Hematopoietic multipotent progenitor cell treated with erythropoietin and hydrocortisone succinate and interleukin-3 and kit ligand, for 4 days (in vitro differentiated cells): ENCODE data around the gene RARRES1.
"Not testable (repeated sequence)": the region's sequence is repeated elsewhere in the genome, so short reads cannot be mapped to it uniquely, and the experiment has no call there.

Experiments used
- DNase-seq: peaks from one replicate; pipeline ENCODE4 v3.0.0-alpha.2; 2015

RARRES1 gene

DNA sequence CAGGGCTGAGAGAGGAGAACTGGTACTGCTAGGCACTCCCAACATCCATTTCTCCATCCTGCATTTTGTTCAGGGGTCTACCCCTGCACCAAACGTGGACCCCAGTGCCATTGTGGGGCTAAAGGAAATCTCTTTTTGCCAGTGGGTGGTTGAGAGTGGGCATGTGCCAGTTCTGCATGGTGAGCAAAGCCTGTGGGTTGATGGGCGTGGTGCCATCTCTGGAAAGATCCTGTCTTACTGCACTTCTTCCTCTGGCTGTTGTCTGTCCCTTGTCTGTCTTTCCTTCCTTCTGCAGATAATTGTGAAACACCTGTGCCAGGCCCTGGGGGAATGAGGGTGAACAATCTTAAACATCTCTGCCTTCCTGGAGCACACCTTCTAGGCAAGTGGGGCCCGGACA is 1.4 kb upstream of the RARRES1 start:
- DNase-seq = no peak

DNA sequence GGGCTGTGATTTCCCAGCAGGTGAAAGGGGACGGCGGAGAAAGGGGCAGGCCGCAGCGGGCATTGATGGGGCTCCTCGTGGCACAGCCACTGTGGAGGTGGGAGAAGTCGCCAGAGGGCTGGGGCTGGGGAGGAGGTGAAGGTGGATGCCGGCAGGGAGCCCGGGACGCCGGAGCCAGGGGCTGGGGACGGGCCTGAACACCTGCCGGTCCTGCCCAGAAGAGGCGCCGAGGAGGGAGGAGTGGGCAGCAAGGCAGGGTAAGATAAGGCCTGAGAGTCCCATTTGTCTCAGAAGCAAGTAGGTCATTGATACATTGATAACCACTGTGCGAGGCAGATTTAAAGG is 571 bp upstream of the RARRES1 start:
- peak; percentile 38 for DNase-seq

DNA sequence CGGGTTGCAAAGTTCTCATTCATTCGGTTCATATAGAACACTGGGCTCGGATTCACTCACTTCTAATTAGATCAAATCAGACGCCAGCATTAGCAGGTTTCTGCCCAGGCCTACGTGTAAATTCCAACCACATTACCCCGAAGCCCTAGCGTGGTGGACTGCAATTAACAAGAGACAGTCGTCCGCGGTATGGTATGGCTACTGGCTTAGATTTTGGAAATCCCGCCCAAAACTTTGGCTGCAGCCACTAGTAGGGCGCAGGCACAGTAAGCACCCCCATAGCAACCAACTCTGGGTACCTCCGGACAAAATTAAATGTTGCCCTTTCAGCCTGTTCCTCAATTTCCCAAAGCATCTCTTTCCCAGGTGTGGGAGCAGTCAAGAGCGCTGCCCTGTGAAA is 771 bp downstream of the RARRES1 start:
- DNase-seq = peak; percentile 29

DNA sequence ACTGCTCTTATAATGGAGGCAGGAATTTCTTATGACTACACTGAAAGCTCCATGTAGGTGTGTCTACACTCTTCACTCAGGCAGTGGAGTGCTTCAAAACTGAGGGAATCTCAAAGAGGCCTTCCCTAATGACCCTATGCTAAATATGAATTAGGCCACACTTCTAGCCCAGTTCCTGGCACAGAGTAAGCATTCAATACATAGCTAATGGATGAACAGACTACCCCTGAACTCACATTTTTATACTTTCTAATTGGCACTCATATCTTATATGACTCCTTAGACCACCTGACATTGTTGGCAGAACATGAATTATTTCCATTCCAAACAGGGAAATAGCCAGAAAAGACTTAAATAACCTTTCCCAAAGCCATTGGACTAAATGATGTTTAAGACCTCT is 3.4 kb downstream of the RARRES1 start:
- DNase-seq = no peak

DNA sequence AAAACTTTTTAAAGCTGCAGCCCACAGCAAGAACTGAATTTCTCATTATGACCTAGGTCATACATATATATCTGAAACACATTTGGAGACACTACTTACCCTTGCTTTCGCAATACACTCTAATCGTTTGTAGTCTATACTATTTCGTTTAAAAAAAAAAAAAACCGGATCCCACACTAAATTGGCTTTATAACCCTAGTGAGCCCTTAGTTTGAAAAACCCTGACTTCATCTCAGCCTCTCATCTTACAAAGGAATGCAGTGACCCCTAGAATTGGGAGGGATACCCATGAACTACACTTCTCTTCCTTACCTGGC is 4.2 kb downstream of the RARRES1 start:
- no peak for DNase-seq

DNA sequence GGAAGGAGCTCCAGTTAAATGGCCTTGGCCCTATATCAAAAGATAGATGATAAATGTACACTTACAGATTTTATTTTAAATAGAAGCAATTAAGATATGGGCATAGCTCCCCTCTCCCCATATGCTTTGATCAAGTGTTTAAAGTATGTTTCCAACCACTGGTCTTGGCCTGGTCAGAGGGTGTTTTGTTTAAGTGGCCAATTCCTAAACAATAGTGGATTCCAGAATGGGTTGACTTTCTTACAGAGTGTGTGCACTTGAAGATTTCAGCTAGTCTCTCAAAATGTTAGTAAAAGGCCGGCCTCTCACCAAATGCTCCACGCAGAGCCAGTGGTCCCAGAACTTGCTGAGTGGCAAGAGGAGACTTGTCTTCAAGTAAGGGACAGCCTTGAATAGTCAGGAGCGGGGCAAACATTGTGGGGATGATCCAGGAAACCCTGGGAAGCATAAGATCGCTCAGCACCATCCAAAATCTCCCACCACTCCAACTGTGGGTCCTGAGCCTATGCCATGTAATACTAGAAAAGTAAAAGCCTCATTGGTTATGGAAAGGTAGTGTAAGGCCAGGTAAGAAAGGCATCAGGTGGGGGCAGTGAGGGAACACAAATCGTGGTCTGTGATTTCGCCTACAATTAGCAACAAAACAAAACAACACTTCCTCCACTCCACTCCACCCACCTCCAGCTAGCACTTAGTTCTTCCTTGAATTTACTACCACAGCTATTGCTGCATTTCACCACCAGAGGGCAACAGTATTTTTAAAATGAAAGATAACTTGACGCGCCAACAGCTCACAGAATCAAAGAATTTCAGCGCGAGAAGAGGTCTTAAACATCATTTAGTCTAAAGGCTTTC is 4.8 kb downstream of the RARRES1 start:
- peak; percentile 94 for DNase-seq

DNA sequence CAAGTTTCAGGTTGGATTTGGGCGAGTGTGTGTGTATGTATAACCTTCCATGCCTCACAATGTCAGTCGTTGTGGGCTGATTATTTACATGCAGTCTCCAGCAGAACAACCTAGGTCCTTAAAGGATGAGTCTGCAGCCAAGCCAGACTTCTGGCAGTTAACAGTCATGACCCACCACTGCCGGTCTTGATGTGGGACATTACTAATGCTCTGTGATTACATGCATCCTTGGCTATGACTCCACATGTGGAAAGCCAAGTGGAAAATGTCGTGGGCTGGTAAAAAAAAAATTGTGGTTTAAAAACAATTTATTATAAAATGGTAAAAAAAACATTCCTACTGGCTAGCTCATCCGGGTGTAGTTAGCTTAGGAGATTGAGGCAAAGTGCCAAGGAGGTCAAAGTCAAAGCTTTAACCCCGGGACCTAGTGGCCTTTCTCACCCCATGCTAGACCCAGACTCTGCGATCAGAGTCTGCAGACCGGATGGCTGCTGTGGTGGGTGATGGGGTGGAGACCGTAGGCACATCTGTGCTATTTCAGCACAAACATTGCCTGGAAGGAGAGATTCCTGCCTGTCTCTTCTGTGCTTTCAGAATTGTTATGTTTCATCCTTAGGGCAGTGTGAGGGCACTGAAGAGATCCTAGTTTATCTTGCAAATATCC is 6.8 kb downstream of the RARRES1 start:
- DNase-seq = peak; percentile 49

DNA sequence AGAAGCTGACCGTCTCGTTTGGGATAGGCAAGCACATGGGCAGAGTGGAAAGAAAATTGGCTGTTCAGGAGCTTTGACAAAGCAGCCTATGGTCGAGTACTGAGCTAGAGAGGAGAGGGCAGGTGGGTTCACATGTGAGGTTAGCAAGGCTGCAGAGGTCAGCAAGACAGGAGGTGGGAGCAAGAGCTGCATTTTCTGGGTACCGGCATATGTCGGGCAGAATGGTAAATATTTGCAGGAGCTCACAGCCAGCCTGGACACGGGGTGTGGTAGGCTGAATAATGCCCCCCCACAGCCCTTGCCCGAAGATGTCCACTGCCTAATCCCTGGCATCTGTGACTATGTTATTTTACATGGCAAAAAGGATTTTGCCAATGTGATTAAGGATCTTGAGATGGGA is 8.3 kb downstream of the RARRES1 start:
- DNase-seq = no peak

DNA sequence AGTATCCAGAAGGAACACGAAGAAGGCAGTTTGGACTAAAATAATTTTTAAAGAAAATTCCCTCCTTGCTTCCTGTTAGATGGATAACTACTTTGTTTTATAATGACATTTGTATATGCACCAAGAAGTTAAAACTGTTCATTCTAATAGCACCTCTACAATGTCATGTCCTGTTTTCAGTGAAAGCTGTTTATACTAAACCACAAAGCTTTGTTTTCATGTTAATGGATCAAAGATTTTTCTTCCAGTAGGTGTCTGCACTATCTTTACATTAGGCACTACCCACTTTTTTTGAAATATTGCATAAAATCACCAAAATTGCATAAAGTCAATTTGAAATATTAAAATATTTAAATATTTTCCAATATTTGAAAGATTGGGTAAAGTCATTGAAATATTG is 10.1 kb downstream of the RARRES1 start:
- no peak for DNase-seq

DNA sequence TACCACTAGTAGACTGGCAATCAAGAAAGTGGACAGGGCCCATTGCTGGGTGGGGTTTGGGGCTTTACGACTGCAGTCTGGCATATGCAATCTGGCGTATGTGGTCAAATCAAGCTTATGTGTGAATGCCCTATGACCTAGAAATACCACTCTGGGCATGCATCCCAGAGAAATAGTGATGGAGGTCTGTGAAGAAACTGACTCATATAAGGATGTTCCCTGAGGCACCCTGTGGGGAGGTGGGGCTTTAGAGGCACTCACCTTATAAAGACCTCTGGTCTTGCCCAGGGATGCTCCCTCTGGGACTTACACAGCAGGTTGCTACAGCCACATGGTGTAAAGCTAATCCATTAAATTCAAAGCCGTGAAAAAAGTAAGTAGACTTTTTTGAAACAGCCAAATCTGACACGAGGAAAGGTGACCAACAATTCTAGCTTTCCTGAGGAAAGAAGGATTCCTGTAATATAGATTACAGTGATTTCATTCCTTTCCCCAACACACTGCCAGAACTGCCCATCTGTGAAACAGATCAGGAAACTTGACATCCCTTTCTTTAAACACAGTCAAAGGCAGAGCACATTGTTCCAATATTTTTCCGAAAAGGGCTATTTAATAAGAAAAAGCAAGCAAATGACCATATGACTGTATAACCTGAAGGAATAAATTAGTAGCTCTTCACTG is 13.6 kb downstream of the RARRES1 start:
- no peak for DNase-seq

DNA sequence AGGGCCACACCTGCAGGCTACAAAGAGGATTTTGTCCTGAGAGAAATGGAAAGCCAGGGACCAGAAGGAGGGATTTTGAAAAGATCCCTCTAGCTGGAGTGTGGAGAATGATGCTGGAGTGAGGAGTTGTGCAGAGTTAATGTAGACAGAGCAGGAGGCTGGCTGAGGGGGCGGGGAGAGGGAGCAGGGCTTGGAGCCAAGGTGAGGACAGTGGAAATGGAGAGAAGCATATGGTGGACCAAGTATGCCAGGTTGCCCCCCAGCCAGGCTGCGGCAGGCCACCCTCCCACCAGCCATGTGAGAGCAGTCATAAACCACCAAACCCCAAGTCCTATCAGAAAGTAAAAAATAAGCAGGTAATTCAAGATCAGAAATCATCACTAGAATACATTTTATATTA is 14.7 kb downstream of the RARRES1 start:
- DNase-seq = no peak

DNA sequence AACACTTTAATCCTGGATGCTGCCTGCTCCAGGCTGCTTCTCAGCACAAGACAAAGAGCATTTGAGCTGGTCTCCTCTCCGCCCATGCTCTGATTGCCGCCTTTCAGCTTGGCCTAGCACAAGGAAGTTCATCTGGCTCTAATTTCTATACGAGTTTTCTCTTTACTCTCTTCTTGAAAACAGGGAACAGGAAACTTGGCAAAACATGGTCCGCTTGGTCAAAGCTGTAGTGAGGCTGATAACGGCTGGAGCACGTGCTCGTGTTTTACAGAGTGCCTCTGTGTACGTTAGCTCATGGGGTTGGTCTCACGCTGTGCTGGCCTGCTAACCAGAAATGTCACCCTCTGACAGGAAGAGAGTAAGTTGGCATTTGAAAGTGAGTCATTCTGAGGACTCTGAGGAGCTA is 19.2 kb downstream of the RARRES1 start:
- peak; percentile 95 for DNase-seq

DNA sequence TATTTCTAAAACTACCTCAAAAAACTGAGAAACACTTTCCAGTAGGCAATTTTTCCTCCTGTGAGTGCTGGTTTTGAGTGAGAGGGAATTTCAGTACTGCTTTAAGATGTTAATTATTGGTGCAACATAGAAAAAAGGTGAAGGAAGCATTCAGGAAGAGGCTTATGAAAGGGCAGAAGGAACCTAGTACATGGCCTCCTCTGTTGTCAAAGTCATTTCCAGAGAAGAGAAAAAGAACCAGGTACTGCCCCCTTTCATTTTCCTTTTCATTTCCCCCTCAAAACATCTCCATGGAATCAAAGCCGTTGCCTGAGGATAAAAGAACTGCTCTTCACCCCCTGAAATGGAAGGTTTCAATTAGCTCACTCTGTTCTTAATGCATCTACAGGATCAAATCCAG is 19.8 kb downstream of the RARRES1 start:
- DNase-seq = no peak

DNA sequence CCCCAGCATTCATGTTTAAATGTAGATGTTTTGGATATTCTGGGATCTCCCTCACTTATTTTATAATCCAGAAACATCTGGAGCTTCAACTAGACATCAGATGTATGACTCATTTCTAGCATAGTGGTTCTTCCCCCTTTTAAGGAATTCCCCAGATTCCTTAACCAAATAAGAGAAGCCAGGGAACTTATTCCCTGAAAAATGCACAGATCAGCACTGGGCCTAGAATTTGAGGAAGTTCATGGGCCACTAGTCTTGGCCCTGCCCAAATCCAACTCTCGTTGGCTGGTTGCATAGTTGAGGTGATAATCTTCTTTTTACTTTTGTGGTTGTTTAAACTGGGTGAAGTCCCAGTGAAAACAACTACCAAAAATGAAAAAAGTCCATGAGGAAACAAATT is 20.4 kb downstream of the RARRES1 start:
- peak; percentile 31 for DNase-seq

DNA sequence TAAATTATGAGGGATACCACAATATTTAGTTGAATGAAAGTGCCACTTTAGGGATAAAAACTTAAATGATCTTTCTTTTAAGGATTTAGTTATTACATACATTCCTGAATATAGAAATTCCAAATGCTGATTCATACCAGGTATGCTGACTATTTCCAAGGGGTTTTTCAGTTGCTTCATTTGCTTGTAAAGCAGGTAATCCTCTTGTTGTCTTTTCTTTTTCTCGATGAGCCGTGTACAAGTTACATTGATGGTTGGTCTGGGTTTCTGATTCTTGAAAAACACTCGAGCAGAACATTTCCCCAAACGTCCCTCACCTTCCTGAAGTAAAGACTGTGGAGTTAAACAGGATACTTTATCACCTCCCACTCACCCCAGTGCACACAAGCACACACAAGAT is 21.7 kb downstream of the RARRES1 start:
- no peak for DNase-seq

DNA sequence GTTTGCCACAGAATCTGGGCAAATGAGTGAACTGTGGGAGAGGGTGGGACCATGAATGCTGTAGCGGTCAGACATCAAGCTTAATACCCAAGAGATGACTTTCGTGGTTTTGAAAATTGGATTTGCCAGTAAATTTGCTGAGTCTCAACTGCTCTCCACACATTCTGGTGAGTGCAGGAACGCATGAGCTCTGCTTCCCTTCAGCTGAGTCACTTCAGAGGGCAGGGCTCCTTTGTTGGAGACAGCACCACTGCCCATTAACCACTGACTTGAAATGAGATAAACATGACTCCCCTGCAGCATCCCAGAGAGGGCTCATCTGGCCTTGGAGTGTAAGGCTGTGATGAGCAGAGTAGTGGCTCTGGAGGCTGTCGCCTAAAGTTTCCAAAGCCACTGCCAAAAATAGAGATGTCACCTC is 22.6 kb downstream of the RARRES1 start:
- DNase-seq = peak; percentile 94

DNA sequence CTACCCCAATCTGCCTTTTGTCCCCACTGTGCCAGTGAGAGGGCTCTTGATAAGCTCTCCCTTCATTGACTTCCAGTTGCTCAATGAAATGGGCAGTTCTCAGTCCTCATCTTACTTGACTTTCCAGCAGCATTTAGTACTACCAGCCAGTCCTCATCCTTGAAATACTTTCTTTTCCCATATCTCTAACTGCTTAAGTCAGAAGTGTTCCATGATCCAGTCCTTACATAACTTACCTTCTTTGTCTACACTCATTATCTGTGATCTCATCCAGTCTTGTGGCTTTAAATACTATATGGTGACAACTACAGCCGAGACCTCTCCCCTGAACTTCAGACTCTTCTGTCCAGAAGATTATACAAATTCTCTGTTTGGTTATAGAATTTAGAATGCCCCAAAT is 28.7 kb downstream of the RARRES1 start:
- no peak for DNase-seq

DNA sequence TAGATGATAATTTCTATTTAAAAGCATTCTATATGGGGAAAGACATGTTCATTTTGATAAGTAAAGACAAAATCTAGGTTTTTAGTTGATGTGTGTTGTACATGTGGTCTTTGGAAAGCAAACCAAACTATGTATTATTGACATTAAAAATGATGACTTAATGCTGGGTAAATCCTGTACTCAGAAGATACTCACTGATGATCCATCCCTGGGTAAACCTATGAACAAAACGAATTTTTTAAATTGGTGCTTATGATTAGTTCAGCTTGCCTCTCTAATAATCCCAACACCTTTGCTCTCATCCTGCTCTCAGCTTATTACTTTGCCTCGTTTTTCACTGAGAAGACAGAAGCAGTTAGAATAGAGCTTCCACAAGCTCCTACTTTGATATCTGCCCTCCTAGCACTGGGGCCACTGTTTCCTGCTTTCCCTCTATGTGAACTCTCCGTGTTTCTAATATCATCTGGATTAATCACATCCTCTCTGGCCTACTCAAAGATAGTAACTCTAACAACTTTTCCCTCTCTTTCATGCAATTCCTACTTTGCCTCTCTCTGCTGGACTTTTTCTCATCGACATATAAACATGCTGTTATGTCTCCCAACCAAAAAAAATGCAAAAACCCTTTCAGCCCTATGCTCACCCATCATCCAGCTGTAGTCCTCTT is 29.3 kb downstream of the RARRES1 start:
- no peak for DNase-seq

DNA sequence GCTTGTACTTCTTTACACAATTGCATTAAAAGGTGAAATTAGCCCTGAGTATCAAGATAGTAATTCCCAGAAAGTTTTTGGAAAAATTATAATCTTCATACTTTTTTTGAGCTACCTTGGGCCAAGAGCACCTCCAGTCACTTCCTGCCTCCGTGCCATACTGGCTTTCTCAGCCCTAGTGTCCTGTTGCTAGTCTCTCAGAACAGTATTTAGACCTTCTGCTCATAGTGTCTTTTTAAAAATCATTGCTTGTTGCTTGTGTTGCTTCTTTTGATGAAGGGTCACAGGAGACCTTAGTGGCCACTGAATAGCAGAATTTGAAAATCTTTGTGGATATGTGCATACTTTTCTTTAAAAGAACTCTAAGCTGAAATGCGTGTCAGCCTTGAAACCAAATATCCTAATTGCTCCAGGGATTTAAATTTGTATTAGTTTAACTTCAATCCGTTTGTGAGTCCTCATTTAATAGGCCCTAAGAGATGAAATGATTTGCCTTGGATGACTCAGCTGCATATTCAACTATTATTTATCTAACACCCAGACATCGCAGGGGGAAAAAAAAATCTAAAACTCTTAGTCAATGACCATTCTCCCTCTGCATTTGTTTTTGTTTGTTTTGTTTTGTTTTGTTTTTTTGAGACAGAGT is 30.7 kb downstream of the RARRES1 start:
- DNase-seq = no peak

DNA sequence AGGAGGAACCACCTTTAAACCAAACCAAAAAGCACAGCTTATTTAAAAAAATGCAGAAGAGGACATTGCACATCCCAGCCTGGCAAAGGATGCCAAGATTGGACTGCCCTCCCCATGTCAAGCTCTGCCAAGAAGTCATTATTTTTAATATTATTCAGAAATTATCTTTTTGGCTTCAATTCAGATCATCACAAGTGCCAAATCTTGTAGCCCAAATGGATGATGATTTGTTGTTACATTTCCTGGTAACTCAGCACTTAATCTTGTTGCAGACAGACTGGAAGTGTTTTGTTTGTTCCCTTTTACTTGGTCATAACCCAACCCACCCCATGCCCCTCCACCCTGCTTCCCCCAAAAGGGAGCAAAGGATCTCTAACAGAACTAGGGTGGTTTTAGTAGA is 31.7 kb downstream of the RARRES1 start:
- DNase-seq = peak; percentile 44

DNA sequence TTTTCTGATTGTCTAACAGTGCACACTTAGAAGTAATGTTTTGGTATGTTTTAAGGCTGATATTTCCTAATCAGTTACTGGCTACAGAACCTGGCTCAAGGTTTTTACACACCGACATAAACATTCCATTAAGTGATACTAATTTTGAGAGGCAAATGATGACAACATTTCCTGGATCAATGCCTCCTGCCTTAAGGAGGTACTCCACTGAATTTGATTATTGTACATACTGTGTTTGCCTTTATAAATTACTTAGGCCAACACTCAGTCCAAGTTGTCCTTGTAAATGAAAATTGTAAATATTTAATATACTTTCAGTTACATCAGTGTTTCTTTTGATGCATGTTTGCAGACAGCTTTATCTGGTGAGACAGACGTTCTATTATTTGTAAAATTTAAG is 35.6 kb downstream of the RARRES1 start:
- DNase-seq = no peak

DNA sequence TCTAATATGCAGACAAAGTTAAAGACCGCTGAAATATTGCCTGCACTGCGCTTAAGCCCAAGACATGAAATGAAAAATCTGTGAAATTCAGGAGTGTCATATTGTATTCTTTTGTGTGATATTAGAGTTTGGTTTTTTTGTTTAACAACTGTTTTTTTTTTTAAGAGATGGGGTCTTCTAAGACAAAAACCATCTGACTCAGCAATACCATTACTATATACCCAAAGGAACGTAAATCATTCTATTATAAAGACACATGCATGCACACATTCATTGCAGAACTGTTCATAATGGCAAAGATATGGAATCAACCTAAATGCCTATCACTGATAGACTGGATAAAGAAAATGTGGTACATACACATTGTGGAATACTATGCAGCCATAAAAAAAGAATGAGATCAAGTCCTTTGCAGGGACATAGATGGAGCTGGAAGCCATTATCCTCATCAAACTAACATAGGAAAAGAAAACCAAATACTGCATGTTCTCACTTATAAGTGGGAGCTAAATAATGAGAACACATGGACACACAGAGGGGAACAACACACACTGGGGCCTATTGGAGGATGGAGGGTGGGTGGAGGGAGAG is 38.3 kb downstream of the RARRES1 start:
- not testable (repeated sequence) for DNase-seq

DNA sequence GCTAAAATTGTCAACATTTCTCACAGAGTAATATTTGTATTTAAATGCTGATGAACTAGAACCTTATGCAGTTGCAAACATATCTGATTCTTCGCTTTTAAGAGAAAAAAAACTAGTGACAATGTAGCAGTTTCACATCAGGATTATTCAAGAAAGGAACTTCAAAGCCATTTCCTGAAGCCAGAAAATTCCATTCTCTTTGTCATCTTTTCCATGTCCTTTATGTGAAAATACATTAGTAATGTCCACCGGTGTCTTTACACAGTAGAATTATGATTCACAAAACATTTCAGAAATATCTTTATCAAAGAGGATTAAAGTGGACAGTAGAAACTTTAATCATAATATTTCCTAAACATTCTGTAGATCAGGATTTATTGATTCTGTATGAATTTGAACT is 47.1 kb downstream of the RARRES1 start:
- no peak for DNase-seq
